HL-60/S4 (cell line): ENCODE results near the gene LYPD6B.

ENCODE experiments used
- in situ Hi-C: fragments of 300-500 bp; cut with MboI; formaldehyde crosslinking; loops from 2 replicates; pipeline ENCODE4 v1.14.3; 2022; ENCODE audit warnings: low sequenced_read_pairs

Gene LYPD6B

GRCh38 chr2:149068225-149068995 lies 29.9 kb downstream of the LYPD6B start:
- in situ Hi-C loops, result no loop called here

GRCh38 chr2:149068996-149069888 lies 30.7 kb downstream of the LYPD6B start:
- in situ Hi-C loops, result no loop called here

GRCh38 chr2:149070681-149071320 lies 32.3 kb downstream of the LYPD6B start:
- in situ Hi-C loops, result no loop called here

GRCh38 chr2:149075105-149075504 lies 36.6 kb downstream of the LYPD6B start:
- in situ Hi-C loops, result no loop called here

GRCh38 chr2:149075853-149076252 lies 37.4 kb downstream of the LYPD6B start:
- in situ Hi-C loops, result no loop called here

GRCh38 chr2:149076863-149077412 lies 38.4 kb downstream of the LYPD6B start:
- in situ Hi-C loops, result no loop called here

GRCh38 chr2:149077861-149078260 lies 39.4 kb downstream of the LYPD6B start:
- in situ Hi-C loops, result no loop called here

- in situ Hi-C loops, result no loop called here
Observed at GRCh38 chr2:149080099-149080498, 41.6 kb downstream of the LYPD6B start.

GRCh38 chr2:149080971-149081370 lies 42.5 kb downstream of the LYPD6B start:
- in situ Hi-C loops, result no loop called here

GRCh38 chr2:149082079-149082478 lies 43.6 kb downstream of the LYPD6B start:
- in situ Hi-C loops, result no loop called here

GRCh38 chr2:149082735-149083134 lies 44.2 kb downstream of the LYPD6B start:
- in situ Hi-C loops, result no loop called here

- in situ Hi-C loops, result no loop called here
Observed at GRCh38 chr2:149084924-149085795, 46.7 kb downstream of the LYPD6B start.

GRCh38 chr2:149087751-149088150 lies 49.3 kb downstream of the LYPD6B start:
- in situ Hi-C loops, result no loop called here

GRCh38 chr2:149089068-149089467 lies 50.6 kb downstream of the LYPD6B start:
- in situ Hi-C loops, result no loop called here

GRCh38 chr2:149090706-149091105 lies 52.2 kb downstream of the LYPD6B start:
- in situ Hi-C loops, result no loop called here

GRCh38 chr2:149093579-149093978 lies 55.1 kb downstream of the LYPD6B start:
- in situ Hi-C loops, result no loop called here

- in situ Hi-C loops, result no loop called here
Observed at GRCh38 chr2:149094217-149095015, 55.9 kb downstream of the LYPD6B start.

GRCh38 chr2:149098701-149099100 lies 60.2 kb downstream of the LYPD6B start:
- in situ Hi-C loops, result no loop called here

GRCh38 chr2:149099298-149099697 lies 60.8 kb downstream of the LYPD6B start:
- in situ Hi-C loops, result no loop called here
